HepG2 (cell line): ENCODE data around the gene NRSN2. TPM values are rescaled to one million over a fixed set of nuclear protein-coding genes. Genes with fewer than 3 reads are reported as not detected.
A peak's percentile ranks its signal among the peaks of the same experiment; 100 is the strongest.

Experiments used
- BRF2 ChIP-seq: sonication (generic); formaldehyde crosslinking; IDR thresholded peaks from 2 replicates; pipeline ENCODE4 v1.8.1; 2022; ENCODE audit warnings: mild to moderate bottlenecking, missing genetic modification reagents
- DMAP1 ChIP-seq: IDR thresholded peaks from 2 replicates; pipeline ENCODE4 v1.6.1; 2016
- DNMT1 ChIP-seq: sonication (generic); formaldehyde crosslinking; IDR thresholded peaks from 2 replicates; pipeline ENCODE4 v1.5.1; 2020; ENCODE audit warnings: mild to moderate bottlenecking, missing genetic modification reagents
- HIVEP1 ChIP-seq: sonication (generic); formaldehyde crosslinking; IDR thresholded peaks from 2 replicates; pipeline ENCODE4 v1.4.0; 2020; ENCODE audit warnings: mild to moderate bottlenecking, missing genetic modification reagents
- IKZF4 ChIP-seq: sonication (generic); formaldehyde crosslinking; IDR thresholded peaks from 2 replicates; pipeline ENCODE4 v1.5.1; 2020; ENCODE audit warnings: borderline replicate concordance, mild to moderate bottlenecking, low read depth, missing genetic modification reagents; ENCODE audit errors: not compliant biosample characterization
- KDM3A ChIP-seq: IDR thresholded peaks from 2 replicates; pipeline ENCODE4 v1.6.1; 2018; ENCODE audit warnings: low read depth, missing compliant biosample characterization
- NCOA2 ChIP-seq: sonication (generic); formaldehyde crosslinking; IDR thresholded peaks from 2 replicates; pipeline ENCODE4 v1.8.0; 2022; ENCODE audit warnings: inconsistent platforms
- ONECUT2 ChIP-seq: sonication (generic); formaldehyde crosslinking; IDR thresholded peaks from 2 replicates; pipeline ENCODE4 v1.4.0; 2020; ENCODE audit warnings: missing genetic modification reagents
- SP4 ChIP-seq: sonication (generic); formaldehyde crosslinking; IDR thresholded peaks from 2 replicates; pipeline ENCODE4 v1.8.1; 2023; ENCODE audit warnings: mild to moderate bottlenecking, missing genetic modification reagents
- U2AF2 ChIP-seq: fragments of 200-400 bp; formaldehyde crosslinking; IDR thresholded peaks from 2 replicates; pipeline ENCODE4 v1.6.1; 2017; ENCODE audit warnings: low read depth, mild to moderate bottlenecking, low read length
- ZNF317 ChIP-seq: sonication (generic); formaldehyde crosslinking; IDR thresholded peaks from 2 replicates; pipeline ENCODE4 v1.5.0; 2020; ENCODE audit warnings: mild to moderate bottlenecking, missing genetic modification reagents
- ZNF354B ChIP-seq: sonication (generic); formaldehyde crosslinking; IDR thresholded peaks from 2 replicates; pipeline ENCODE4 v1.8.0; 2022; ENCODE audit warnings: mild to moderate bottlenecking, missing genetic modification reagents
- ZNF615 ChIP-seq: sonication (generic); formaldehyde crosslinking; IDR thresholded peaks from 2 replicates; pipeline ENCODE4 v1.5.0; 2020; ENCODE audit warnings: mild to moderate bottlenecking, missing genetic modification reagents, borderline replicate concordance
- ZSCAN29 ChIP-seq: sonication (generic); formaldehyde crosslinking; conservative IDR thresholded peaks from 2 replicates; pipeline ENCODE4 v1.4.0; 2020; ENCODE audit warnings: mild to moderate bottlenecking, missing genetic modification reagents
- polyA plus RNA-seq, 8 experiments: library from polyadenylated mRNA; depleted of rRNA in 3 of 8; stranded (reverse) in 7 of 8; unstranded in 1 of 8; fragments of >200 nt; fragmentation: Illumina TruSeq in 4 of 8; extraction: Trizol in 4 of 8; gene quantifications; 2 replicates each; pipeline versions ENCODE4 v1.2.1 to v1.2.3, GENCODE V29; 2011 to 2016; ENCODE audit warnings: low read depth in 4 of 8, missing spikeins in 1 of 8, mixed read lengths in 1 of 8; ENCODE audit not compliant: insufficient read depth in 1 of 8
- total RNA-seq, 5 experiments: library from RNA; depleted of rRNA; stranded (reverse); fragments of >200 nt; fragmentation: Illumina TruSeq; extraction: Trizol; gene quantifications; 2 replicates each; pipeline ENCODE4 v1.2.3, GENCODE V29; 2016; ENCODE audit warnings: low read depth in 1 of 5
- TF ChIP-seq, protein P1 (sequence below): sonication (generic); formaldehyde crosslinking; IDR thresholded peaks from 2 replicates; pipeline ENCODE4 v1.4.0; 2020; ENCODE audit warnings: missing genetic modification reagents, mild to moderate bottlenecking, borderline replicate concordance
- TF ChIP-seq, protein P2 (sequence below): sonication (generic); formaldehyde crosslinking; IDR thresholded peaks from 2 replicates; pipeline ENCODE4 v1.8.1; 2023; ENCODE audit warnings: mild to moderate bottlenecking, moderate library complexity, missing genetic modification reagents
- TF ChIP-seq, protein P3 (sequence below): IDR thresholded peaks from 2 replicates; pipeline ENCODE4 v1.6.1; 2012; ENCODE audit warnings: low read length, improper control_type of control experiment
- TF ChIP-seq, protein P4 (sequence below): sonication (generic); formaldehyde crosslinking; IDR thresholded peaks from 2 replicates; pipeline ENCODE4 v1.8.1; 2023; ENCODE audit warnings: mild to moderate bottlenecking, inconsistent platforms, moderate library complexity, missing genetic modification reagents, borderline replicate concordance

The NRSN2 gene
- total and polyA plus RNA-seq, 2 of the 13 experiments (the other 11 are each of a cell fraction or from before 2014, with no cell fraction given) = 32.3 to 49.4 TPM

GRCh38 chr20:362271-363254 lies 15.7 kb downstream of the NRSN2 start (continued):
- TF ChIP-seq, protein P1, sequence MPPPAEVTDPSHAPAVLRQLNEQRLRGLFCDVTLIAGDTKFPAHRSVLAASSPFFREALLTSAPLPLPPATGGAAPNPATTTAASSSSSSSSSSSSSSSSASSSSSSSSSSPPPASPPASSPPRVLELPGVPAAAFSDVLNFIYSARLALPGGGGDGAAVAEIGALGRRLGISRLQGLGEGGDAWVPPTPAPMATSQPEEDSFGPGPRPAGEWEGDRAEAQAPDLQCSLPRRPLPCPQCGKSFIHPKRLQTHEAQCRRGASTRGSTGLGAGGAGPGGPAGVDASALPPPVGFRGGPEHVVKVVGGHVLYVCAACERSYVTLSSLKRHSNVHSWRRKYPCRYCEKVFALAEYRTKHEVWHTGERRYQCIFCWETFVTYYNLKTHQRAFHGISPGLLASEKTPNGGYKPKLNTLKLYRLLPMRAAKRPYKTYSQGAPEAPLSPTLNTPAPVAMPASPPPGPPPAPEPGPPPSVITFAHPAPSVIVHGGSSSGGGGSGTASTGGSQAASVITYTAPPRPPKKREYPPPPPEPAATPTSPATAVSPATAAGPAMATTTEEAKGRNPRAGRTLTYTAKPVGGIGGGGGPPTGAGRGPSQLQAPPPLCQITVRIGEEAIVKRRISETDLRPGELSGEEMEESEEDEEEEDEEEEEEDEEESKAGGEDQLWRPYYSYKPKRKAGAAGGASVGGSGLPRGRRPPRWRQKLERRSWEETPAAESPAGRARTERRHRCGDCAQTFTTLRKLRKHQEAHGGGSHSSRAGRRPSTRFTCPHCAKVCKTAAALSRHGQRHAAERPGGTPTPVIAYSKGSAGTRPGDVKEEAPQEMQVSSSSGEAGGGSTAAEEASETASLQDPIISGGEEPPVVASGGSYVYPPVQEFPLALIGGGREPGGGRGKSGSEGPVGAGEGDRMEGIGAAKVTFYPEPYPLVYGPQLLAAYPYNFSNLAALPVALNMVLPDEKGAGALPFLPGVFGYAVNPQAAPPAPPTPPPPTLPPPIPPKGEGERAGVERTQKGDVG (CRISPR knock-in tag) = peak; percentile 98
- 0 out of 2 replicates have a peak, but pooled peaks have one; percentile 79 for TF ChIP-seq BRF2 (CRISPR knock-in tag)
- peak; percentile 53; the same call in 1 of the 2 replicates for TF ChIP-seq ZNF615 (CRISPR knock-in tag)
- TF ChIP-seq IKZF4 = peak; percentile 92
- TF ChIP-seq, protein P2, sequence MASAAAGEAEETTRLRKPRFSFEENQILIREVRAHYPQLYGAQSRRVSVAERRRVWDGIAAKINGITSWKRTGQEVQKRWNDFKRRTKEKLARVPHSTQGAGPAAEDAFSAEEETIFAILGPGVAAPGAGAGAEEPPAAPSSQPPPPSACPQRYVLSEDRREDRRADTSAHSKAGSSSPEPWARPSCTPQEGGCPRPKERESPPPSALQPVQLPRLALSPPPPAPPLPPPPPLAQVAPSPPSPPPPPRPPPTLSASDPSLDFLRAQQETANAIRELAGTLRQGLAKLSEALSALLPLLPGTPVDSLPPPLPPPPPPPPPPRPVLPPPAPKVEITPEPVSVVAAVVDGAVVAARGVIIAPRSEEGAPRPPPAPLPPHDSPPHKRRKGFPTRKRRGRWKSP (CRISPR knock-in tag) = peak; percentile 96
- TF ChIP-seq DNMT1 (CRISPR knock-in tag) = peak; percentile 93
- peak; percentile 90 for TF ChIP-seq ZNF317 (CRISPR knock-in tag)
- TF ChIP-seq KDM3A (CRISPR knock-in tag) = peak; percentile 100
- TF ChIP-seq U2AF2 = no peak
- no peak for TF ChIP-seq ZNF354B (CRISPR knock-in tag)
- TF ChIP-seq ZSCAN29 (CRISPR knock-in tag) = peak; percentile 98
- TF ChIP-seq, protein P3, sequence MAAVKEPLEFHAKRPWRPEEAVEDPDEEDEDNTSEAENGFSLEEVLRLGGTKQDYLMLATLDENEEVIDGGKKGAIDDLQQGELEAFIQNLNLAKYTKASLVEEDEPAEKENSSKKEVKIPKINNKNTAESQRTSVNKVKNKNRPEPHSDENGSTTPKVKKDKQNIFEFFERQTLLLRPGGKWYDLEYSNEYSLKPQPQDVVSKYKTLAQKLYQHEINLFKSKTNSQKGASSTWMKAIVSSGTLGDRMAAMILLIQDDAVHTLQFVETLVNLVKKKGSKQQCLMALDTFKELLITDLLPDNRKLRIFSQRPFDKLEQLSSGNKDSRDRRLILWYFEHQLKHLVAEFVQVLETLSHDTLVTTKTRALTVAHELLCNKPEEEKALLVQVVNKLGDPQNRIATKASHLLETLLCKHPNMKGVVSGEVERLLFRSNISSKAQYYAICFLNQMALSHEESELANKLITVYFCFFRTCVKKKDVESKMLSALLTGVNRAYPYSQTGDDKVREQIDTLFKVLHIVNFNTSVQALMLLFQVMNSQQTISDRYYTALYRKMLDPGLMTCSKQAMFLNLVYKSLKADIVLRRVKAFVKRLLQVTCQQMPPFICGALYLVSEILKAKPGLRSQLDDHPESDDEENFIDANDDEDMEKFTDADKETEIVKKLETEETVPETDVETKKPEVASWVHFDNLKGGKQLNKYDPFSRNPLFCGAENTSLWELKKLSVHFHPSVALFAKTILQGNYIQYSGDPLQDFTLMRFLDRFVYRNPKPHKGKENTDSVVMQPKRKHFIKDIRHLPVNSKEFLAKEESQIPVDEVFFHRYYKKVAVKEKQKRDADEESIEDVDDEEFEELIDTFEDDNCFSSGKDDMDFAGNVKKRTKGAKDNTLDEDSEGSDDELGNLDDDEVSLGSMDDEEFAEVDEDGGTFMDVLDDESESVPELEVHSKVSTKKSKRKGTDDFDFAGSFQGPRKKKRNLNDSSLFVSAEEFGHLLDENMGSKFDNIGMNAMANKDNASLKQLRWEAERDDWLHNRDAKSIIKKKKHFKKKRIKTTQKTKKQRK = no peak
- TF ChIP-seq DMAP1 = peak; percentile 100
- TF ChIP-seq NCOA2 (CRISPR knock-in tag) = peak; percentile 96
- peak; percentile 53; the same call in 1 of the 2 replicates for TF ChIP-seq SP4 (CRISPR knock-in tag)
- TF ChIP-seq, protein P4, sequence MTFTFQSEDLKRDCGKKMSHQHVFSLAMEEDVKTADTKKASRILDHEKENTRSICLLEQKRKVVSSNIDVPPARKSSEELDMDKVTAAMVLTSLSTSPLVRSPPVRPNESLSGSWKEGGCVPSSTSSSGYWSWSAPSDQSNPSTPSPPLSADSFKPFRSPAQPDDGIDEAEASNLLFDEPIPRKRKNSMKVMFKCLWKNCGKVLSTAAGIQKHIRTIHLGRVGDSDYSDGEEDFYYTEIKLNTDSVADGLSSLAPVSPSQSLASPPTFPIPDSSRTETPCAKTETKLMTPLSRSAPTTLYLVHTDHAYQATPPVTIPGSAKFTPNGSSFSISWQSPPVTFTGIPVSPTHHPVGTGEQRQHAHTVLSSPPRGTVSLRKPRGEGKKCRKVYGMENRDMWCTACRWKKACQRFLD (CRISPR knock-in tag) = peak; percentile 88
- TF ChIP-seq HIVEP1 (CRISPR knock-in tag) = peak; percentile 97
- TF ChIP-seq ONECUT2 (CRISPR knock-in tag) = no peak
